Keratinocyte (primary cell): ENCODE results near the gene RTL1.

Source experiments
- CTCF ChIP-seq, 3 experiments: IDR thresholded peaks in 1 of 3; conservative IDR thresholded peaks in 1 of 3; optimal IDR thresholded peaks in 1 of 3; 2 replicates in 2 of 3; 3 replicates in 1 of 3; pipeline versions ENCODE3 to v1.5.1; 2011; ENCODE audit warnings: low read length in 3 of 3, mild to moderate bottlenecking in 3 of 3, moderate library complexity in 2 of 3, control low read depth in 1 of 3, inconsistent platforms in 1 of 3; ENCODE audit not compliant: insufficient read depth in 2 of 3; ENCODE audit errors: extremely low read depth in 1 of 3
- EZH2 ChIP-seq: IDR thresholded peaks from one replicate; pipeline ENCODE4 v1.6.1; 2012; ENCODE audit warnings: inconsistent platforms, mild to moderate bottlenecking, low read length, moderate library complexity

DNA sequence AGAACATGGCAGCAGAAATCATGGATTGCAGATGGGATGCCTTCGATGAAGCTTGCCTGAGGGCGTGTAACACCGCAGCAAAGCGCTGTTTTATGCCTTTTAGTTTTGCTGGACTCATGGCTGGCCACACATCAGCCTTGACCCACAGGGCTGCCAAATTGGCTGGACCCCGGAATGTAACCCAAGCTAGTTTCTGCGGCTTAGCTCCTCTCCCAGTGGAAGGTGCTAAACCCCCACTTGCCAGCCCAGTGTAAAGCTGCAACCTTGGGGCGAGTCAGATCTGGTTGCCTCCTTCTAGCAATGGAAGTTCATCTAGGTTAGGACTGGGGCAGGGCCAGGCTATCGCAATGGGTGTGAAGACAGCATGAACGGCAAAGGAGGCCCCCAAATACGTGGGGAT lies 39.3 kb downstream of the RTL1 start:
- no peak for TF ChIP-seq CTCF (optimal IDR thresholded peaks at IDR 0.05 in 1 of 3, IDR thresholded peaks at IDR 0.05 in 1 of 3, conservative IDR thresholded peaks at IDR 0.05 in 1 of 3; ENCODE audit: extremely low read depth in 1 of 3, insufficient read depth in 2 of 3, low read length in 3 of 3)
- no peak for TF ChIP-seq EZH2
